Ishikawa (cell line): ENCODE data around the gene USP6.

Experiments used
- CEBPB ChIP-seq: IDR thresholded peaks from 2 replicates; pipeline ENCODE4 v1.6.1; 2012
- CREB1 ChIP-seq: IDR thresholded peaks from 2 replicates; pipeline ENCODE4 v1.6.1; 2012; ENCODE audit warnings: low read depth
- EGR1 ChIP-seq: IDR thresholded peaks from 2 replicates; pipeline ENCODE4 v1.6.1; 2012
- EP300 ChIP-seq: IDR thresholded peaks from 2 replicates; pipeline ENCODE4 v1.6.1; 2012; ENCODE audit warnings: borderline replicate concordance
- FOXM1 ChIP-seq: IDR thresholded peaks from 2 replicates; pipeline ENCODE4 v1.6.1; 2012; ENCODE audit warnings: low read depth, borderline replicate concordance
- NFIC ChIP-seq: IDR thresholded peaks from 2 replicates; pipeline ENCODE4 v1.6.1; 2012
- RAD21 ChIP-seq: IDR thresholded peaks from 2 replicates; pipeline ENCODE4 v1.6.1; 2012; ENCODE audit warnings: low read depth
- REST ChIP-seq: IDR thresholded peaks from 2 replicates; pipeline ENCODE4 v1.6.1; 2012; ENCODE audit warnings: low read depth, mild to moderate bottlenecking
- TAF1 ChIP-seq: IDR thresholded peaks from 2 replicates; pipeline ENCODE4 v1.6.1; 2012; ENCODE audit warnings: low read depth, mild to moderate bottlenecking
- TCF12 ChIP-seq: IDR thresholded peaks from 2 replicates; pipeline ENCODE4 v1.6.1; 2012; ENCODE audit warnings: low read depth
- TEAD4 ChIP-seq: IDR thresholded peaks from 2 replicates; pipeline ENCODE4 v1.6.1; 2012
- YY1 ChIP-seq: IDR thresholded peaks from 2 replicates; pipeline ENCODE4 v1.6.1; 2012; ENCODE audit warnings: low read depth
- ZBTB7A ChIP-seq: IDR thresholded peaks from 2 replicates; pipeline ENCODE4 v1.6.1; 2012; ENCODE audit warnings: low read depth
- TF ChIP-seq, protein P1 (sequence below): IDR thresholded peaks from 2 replicates; pipeline ENCODE4 v1.6.1; 2012
- TF ChIP-seq, protein P2 (sequence below): IDR thresholded peaks from 2 replicates; pipeline ENCODE4 v1.6.1; 2012

The USP6 gene

GRCh38 chr17:5115673-5116651 is at the start of gene USP6:
TSS of gene USP6 (plus strand) at chr17:5116032. CDS start at chr17:5130368, 14,336 bp downstream.
- no peak for TF ChIP-seq TCF12
- TF ChIP-seq YY1 = no peak
- TF ChIP-seq, protein P1, sequence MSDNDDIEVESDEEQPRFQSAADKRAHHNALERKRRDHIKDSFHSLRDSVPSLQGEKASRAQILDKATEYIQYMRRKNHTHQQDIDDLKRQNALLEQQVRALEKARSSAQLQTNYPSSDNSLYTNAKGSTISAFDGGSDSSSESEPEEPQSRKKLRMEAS = no peak
- no peak for TF ChIP-seq CREB1
- TF ChIP-seq TEAD4 = no peak
- TF ChIP-seq TAF1 = no peak
- no peak for TF ChIP-seq REST
- no peak for TF ChIP-seq EP300
- TF ChIP-seq RAD21 = no peak
- TF ChIP-seq EGR1 = no peak
- no peak for TF ChIP-seq NFIC

DNA sequence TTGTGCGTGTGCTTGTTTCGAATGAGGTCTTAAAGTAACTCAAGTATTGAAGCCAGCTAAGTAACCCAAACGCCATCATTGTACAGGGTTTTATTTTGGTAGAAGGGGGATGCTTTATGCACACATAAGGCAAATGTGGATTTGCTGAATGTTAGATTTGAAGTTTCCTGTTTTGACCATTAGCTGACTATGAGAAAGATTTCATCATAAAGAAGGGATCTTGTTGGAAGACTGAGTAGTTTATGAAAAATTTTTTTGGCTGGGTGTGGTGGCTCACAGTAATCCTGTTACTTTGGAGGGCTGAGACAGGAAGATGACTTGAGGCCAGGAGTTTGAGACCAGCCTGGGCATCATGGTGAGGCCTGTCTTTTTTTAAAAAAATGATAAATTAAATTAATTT is 47.6 kb upstream of the USP6 start:
- TF ChIP-seq, protein P2, sequence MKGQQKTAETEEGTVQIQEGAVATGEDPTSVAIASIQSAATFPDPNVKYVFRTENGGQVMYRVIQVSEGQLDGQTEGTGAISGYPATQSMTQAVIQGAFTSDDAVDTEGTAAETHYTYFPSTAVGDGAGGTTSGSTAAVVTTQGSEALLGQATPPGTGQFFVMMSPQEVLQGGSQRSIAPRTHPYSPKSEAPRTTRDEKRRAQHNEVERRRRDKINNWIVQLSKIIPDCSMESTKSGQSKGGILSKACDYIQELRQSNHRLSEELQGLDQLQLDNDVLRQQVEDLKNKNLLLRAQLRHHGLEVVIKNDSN = no peak
- no peak for TF ChIP-seq NFIC
- TF ChIP-seq, protein P1 = no peak
- no peak for TF ChIP-seq TEAD4
- TF ChIP-seq EP300 = no peak
- TF ChIP-seq TAF1 = no peak
- TF ChIP-seq YY1 = no peak
- no peak for TF ChIP-seq EGR1
- TF ChIP-seq TCF12 = no peak
- no peak for TF ChIP-seq ZBTB7A

- no peak for TF ChIP-seq TAF1
- no peak for TF ChIP-seq TEAD4
- TF ChIP-seq RAD21 = no peak
- TF ChIP-seq, protein P2 = no peak
- TF ChIP-seq CEBPB = no peak
- no peak for TF ChIP-seq FOXM1
- TF ChIP-seq EGR1 = no peak
- TF ChIP-seq EP300 = no peak
- TF ChIP-seq TCF12 = no peak
- no peak for TF ChIP-seq YY1
- TF ChIP-seq ZBTB7A = no peak
Observed at GRCh38 chr17:5069724-5070123, 46.1 kb upstream of the USP6 start.

DNA sequence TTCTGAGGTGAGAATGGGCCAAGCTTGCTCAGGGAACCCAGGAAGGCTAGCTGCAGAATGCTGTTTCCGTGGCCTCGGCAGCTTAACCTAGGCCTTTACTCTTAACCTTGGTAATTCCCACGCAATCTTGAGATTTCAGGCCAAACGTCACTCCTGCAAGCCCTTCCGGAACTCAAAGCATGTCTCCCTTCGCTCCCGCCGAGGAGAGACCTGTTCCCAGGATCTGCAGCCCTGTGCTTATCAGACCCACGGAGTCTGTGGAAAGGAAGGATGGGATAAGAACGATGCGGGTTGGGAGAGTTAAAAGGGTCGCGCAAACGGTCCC is 38.1 kb upstream of the USP6 start:
- TF ChIP-seq, protein P2 = no peak
- TF ChIP-seq FOXM1 (no peak), TCF12 (no peak), YY1 (no peak), ZBTB7A (no peak), TEAD4 (no peak), EP300 (no peak)

DNA sequence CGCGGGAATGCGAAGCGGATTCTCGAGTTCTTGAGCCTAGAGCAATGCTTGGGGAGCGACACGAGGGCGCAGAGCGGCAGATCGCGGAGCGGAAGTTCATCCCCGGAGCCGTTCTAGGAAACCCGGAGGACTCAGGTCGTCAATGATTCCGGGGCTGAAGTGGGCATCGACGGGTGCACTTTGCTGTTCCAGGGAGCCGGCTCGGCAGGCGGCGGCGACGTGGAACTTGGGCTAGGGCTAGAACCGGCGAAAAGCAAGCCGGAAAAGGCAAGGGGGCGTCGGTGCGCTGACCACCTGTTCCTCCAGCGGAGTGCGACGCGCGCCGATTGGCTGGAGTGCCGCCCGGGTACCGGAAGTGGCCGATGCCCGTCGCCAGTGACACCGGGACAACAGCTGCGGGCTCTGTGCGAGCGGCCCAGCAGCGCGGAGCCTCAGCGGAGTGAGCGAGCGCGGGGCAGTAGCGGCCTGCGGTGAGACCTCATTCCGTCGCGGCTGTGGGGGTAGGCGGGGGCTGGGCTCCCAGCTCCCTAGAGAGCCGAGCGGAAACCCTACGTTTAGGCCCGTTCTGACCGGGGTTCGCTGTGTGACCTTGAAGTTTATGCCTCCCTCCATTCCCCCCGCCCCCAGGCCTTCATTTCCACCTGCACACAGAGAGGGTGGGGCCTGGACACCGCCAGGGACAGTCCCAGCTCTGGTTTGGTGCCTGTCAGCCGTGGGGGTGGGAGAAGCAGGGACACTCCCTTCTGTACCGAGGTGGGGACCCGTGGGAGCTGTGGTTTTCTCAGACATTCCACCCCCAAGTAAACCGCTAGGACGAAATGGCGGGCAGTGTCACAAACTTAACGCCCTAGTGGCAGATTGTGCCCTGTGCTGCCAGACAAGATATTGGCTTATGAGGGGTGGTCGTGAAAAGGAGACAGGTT is 37.5 kb upstream of the USP6 start, which contains the start of gene ZFP3:
TSS of gene ZFP3 (plus strand) at position 362 of the 923 bp plus-strand sequence. CDS start 13,038 bp downstream, outside the sequence.
- TF ChIP-seq YY1 = no peak
- TF ChIP-seq FOXM1 = no peak
- no peak for TF ChIP-seq TEAD4
- TF ChIP-seq CEBPB = no peak
- TF ChIP-seq, protein P1 = peak; percentile 97
- no peak for TF ChIP-seq REST
- TF ChIP-seq NFIC = 0 out of 2 replicates have a peak, but pooled peaks have one; percentile 11
- TF ChIP-seq TCF12 = peak; percentile 71; the same call in 1 of the 2 replicates
- TF ChIP-seq EGR1 = no peak
- TF ChIP-seq, protein P2 = peak; percentile 70
- TF ChIP-seq TAF1 = 0 out of 2 replicates have a peak, but pooled peaks have one; percentile 62
- TF ChIP-seq EP300 = 0 out of 2 replicates have a peak, but pooled peaks have one; percentile 21
